ENCODE measurements around the gene BRD4.

DNA sequence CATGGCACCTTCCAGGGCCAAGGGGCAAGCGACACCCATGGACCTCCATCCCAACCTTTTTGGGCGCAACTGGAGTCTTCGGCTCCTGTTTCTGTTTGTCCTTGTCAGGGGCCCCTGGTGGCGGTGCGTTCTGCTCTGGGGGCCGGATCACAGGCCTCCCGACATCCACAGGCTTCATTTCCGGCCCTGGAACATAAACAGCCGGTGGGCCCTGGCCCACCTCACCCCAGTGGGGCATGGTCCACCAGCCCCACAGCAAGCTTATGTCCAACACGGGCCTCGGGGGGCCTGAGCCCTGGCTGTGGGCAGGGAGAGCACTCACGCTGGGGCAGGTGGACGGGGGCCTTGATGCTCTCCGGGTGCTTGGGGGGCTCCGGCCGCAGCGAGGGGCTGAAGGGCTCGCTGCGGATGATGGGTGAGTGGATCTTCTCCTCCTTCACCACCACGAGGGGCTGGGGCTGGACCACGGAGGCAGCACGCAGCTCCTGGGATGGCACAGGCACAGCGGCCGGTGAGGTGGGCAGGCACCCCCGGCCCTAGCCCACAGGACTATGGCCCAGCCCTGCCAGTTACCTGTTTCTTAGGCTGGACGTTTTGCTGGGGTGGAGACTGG, 92.9 kb downstream of the BRD4 start:
- TF ChIP-seq, protein P1, sequence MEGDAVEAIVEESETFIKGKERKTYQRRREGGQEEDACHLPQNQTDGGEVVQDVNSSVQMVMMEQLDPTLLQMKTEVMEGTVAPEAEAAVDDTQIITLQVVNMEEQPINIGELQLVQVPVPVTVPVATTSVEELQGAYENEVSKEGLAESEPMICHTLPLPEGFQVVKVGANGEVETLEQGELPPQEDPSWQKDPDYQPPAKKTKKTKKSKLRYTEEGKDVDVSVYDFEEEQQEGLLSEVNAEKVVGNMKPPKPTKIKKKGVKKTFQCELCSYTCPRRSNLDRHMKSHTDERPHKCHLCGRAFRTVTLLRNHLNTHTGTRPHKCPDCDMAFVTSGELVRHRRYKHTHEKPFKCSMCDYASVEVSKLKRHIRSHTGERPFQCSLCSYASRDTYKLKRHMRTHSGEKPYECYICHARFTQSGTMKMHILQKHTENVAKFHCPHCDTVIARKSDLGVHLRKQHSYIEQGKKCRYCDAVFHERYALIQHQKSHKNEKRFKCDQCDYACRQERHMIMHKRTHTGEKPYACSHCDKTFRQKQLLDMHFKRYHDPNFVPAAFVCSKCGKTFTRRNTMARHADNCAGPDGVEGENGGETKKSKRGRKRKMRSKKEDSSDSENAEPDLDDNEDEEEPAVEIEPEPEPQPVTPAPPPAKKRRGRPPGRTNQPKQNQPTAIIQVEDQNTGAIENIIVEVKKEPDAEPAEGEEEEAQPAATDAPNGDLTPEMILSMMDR (IDR thresholded peaks at IDR 0.05; ENCODE audit: low read depth, low read length, poor library complexity, severe bottlenecking) = no peak
- no peak for TF ChIP-seq EZH2phosphoT487 (IDR thresholded peaks at IDR 0.05; ENCODE audit: borderline replicate concordance, low read length)

Data from DOHH2 (cell line).